ENCODE data around the gene VWA5B2. TPM values are rescaled to one million over a fixed set of nuclear protein-coding genes. Genes with fewer than 3 reads are reported as not detected.
A peak's percentile ranks its signal among the peaks of the same experiment; 100 is the strongest.

The VWA5B2 gene
- total and polyA plus RNA-seq, 2 of the 13 experiments (the other 11 are each of a cell fraction or from before 2014, with no cell fraction given) = 0.03 to 0.04 TPM

- TF ChIP-seq SSRP1 (CRISPR knock-in tag; IDR thresholded peaks at IDR 0.05) = no peak
- no peak for TF ChIP-seq ZNF773 (CRISPR knock-in tag; IDR thresholded peaks at IDR 0.05; ENCODE audit: borderline replicate concordance)
- TF ChIP-seq MYC (CRISPR knock-in tag; IDR thresholded peaks at IDR 0.05; ENCODE audit: borderline replicate concordance) = 0 out of 2 replicates have a peak, but pooled peaks have one; percentile 18
- no peak for TF ChIP-seq ZNF549 (CRISPR knock-in tag; IDR thresholded peaks at IDR 0.05)
- TF ChIP-seq PHF8 (CRISPR knock-in tag; IDR thresholded peaks at IDR 0.05) = peak; percentile 19; the same call in 1 of the 2 replicates
- TF ChIP-seq ZNF414 (CRISPR knock-in tag; IDR thresholded peaks at IDR 0.05) = no peak
- TF ChIP-seq ZNF292 (CRISPR knock-in tag; IDR thresholded peaks at IDR 0.05; ENCODE audit: borderline replicate concordance, low read depth) = no peak
- TF ChIP-seq TGIF2 (CRISPR knock-in tag; IDR thresholded peaks at IDR 0.05) = no peak
- peak; percentile 39; the same call in 1 of the 2 replicates for TF ChIP-seq ZNF605 (CRISPR knock-in tag; IDR thresholded peaks at IDR 0.05)
- TF ChIP-seq PHF20 (CRISPR knock-in tag; IDR thresholded peaks at IDR 0.05) = no peak
- TF ChIP-seq ZMYM2 (CRISPR knock-in tag; IDR thresholded peaks at IDR 0.05) = peak; percentile 50; the same call in 1 of the 2 replicates
- peak; percentile 56 for TF ChIP-seq HNF4A (CRISPR knock-in tag; IDR thresholded peaks at IDR 0.05)
- TF ChIP-seq ZFX (CRISPR knock-in tag; IDR thresholded peaks at IDR 0.05; ENCODE audit: low read depth) = peak; percentile 49
Observed at GRCh38 chr3:184291044-184291737, 61.8 kb downstream of the VWA5B2 start (continued).

MicroRNAs encoded within 50 kb of the gene (microRNA counts, 767-probe panel; counts per million panel counts)
- microRNA hsa-miR-1224-3p (not detected), microRNA hsa-miR-1224-5p (not detected)

Small RNAs within 50 kb of the gene (microRNA-seq; reads per million reads assigned to microRNA genes)
- 0.85 reads per million for gene MIR1224

Small RNAs within 50 kb of the gene (small RNA-seq; reads per million reads assigned to genes)
- 0 reads per million in 3 experiments for gene MIR1224 (ENCODE audit: insufficient read depth in 2 of 3, insufficient read length in 3 of 3, low read depth in 2 of 3, low replicate concordance in 1 of 3)

Other genes starting within 250 kb of the VWA5B2 start
- gene ABCC5, start 211.7 kb upstream of the VWA5B2 start, total RNA-seq (2016; rRNA removed; fragmentation: Illumina TruSeq; extraction: Trizol) = 7.8 and 12.7 TPM in 2 replicates
- gene ABCC5, start 211.7 kb upstream of the VWA5B2 start, polyA plus RNA-seq (2011; rRNA removed) = 12.5 and 14.1 TPM in 2 replicates
- gene HTR3D, start 197.8 kb upstream of the VWA5B2 start, total RNA-seq (2016; rRNA removed; fragmentation: Illumina TruSeq; extraction: Trizol) = not detected in 2 replicates
- not detected in 2 replicates for gene HTR3D, start 197.8 kb upstream of the VWA5B2 start, polyA plus RNA-seq (2011; rRNA removed)
- not detected in 2 replicates for gene HTR3C, start 176.5 kb upstream of the VWA5B2 start, total RNA-seq (2016; rRNA removed; fragmentation: Illumina TruSeq; extraction: Trizol)
- not detected in 2 replicates for gene HTR3C, start 176.5 kb upstream of the VWA5B2 start, polyA plus RNA-seq (2011; rRNA removed)
- gene HTR3E, start 132.5 kb upstream of the VWA5B2 start, total RNA-seq (2016; rRNA removed; fragmentation: Illumina TruSeq; extraction: Trizol) = not detected in 2 replicates
- gene HTR3E, start 132.5 kb upstream of the VWA5B2 start, polyA plus RNA-seq (2011; rRNA removed) = not detected in 2 replicates
- gene EIF2B5, start 94.2 kb upstream of the VWA5B2 start, total RNA-seq (2016; rRNA removed; fragmentation: Illumina TruSeq; extraction: Trizol) = 60.2 and 60.3 TPM in 2 replicates
- gene EIF2B5, start 94.2 kb upstream of the VWA5B2 start, polyA plus RNA-seq (2011; rRNA removed) = 38.4 and 42.2 TPM in 2 replicates
- gene DVL3, start 74.2 kb upstream of the VWA5B2 start, total RNA-seq (2016; rRNA removed; fragmentation: Illumina TruSeq; extraction: Trizol) = 25.4 and 29.0 TPM in 2 replicates
- gene DVL3, start 74.2 kb upstream of the VWA5B2 start, polyA plus RNA-seq (2011; rRNA removed) = 36.1 and 42.9 TPM in 2 replicates
- gene AP2M1, start 54.7 kb upstream of the VWA5B2 start, total RNA-seq (2016; rRNA removed; fragmentation: Illumina TruSeq; extraction: Trizol) = 124 and 126 TPM in 2 replicates
- 146 and 189 TPM in 2 replicates for gene AP2M1, start 54.7 kb upstream of the VWA5B2 start, polyA plus RNA-seq (2011; rRNA removed)
- gene ABCF3, start 43.4 kb upstream of the VWA5B2 start, total RNA-seq (2016; rRNA removed; fragmentation: Illumina TruSeq; extraction: Trizol) = 32.7 and 38.8 TPM in 2 replicates
- gene ABCF3, start 43.4 kb upstream of the VWA5B2 start, polyA plus RNA-seq (2011; rRNA removed) = 46.5 and 48.2 TPM in 2 replicates
- 28.8 and 46.6 TPM in 2 replicates for gene ALG3, start 19.4 kb downstream of the VWA5B2 start, total RNA-seq (2016; rRNA removed; fragmentation: Illumina TruSeq; extraction: Trizol)
- 57.1 and 63.2 TPM in 2 replicates for gene ALG3, start 19.4 kb downstream of the VWA5B2 start, polyA plus RNA-seq (2011; rRNA removed)
- gene EEF1AKMT4, start 20.1 kb downstream of the VWA5B2 start, total RNA-seq (2016; rRNA removed; fragmentation: Illumina TruSeq; extraction: Trizol) = 13.1 and 16.4 TPM in 2 replicates
- gene EEF1AKMT4, start 20.1 kb downstream of the VWA5B2 start, polyA plus RNA-seq (2011; rRNA removed) = 14.6 and 15.8 TPM in 2 replicates
- 0.27 TPM in 1 of 2 replicates, not detected in the other for gene CAMK2N2, start 32.0 kb downstream of the VWA5B2 start, total RNA-seq (2016; rRNA removed; fragmentation: Illumina TruSeq; extraction: Trizol)
- gene CAMK2N2, start 32.0 kb downstream of the VWA5B2 start, polyA plus RNA-seq (2011; rRNA removed) = 0.04 and 0.12 TPM in 2 replicates
- not detected in 2 replicates for gene ECE2, start 46.4 kb downstream of the VWA5B2 start, total RNA-seq (2016; rRNA removed; fragmentation: Illumina TruSeq; extraction: Trizol)
- gene ECE2, start 46.4 kb downstream of the VWA5B2 start, polyA plus RNA-seq (2011; rRNA removed) = 0.03 TPM in 1 of 2 replicates, not detected in the other
- gene PSMD2, start 69.7 kb downstream of the VWA5B2 start, total RNA-seq (2016; rRNA removed; fragmentation: Illumina TruSeq; extraction: Trizol) = 200 and 312 TPM in 2 replicates
- 125 and 152 TPM in 2 replicates for gene PSMD2, start 69.7 kb downstream of the VWA5B2 start, polyA plus RNA-seq (2011; rRNA removed)
- 213 and 244 TPM in 2 replicates for gene EIF4G1, start 85.0 kb downstream of the VWA5B2 start, total RNA-seq (2016; rRNA removed; fragmentation: Illumina TruSeq; extraction: Trizol)
- gene EIF4G1, start 85.0 kb downstream of the VWA5B2 start, polyA plus RNA-seq (2011; rRNA removed) = 208 and 228 TPM in 2 replicates
- gene FAM131A, start 108.0 kb downstream of the VWA5B2 start, total RNA-seq (2016; rRNA removed; fragmentation: Illumina TruSeq; extraction: Trizol) = 7.4 and 9.3 TPM in 2 replicates
- 9.2 and 14.1 TPM in 2 replicates for gene FAM131A, start 108.0 kb downstream of the VWA5B2 start, polyA plus RNA-seq (2011; rRNA removed)
- gene CLCN2, start 132.0 kb downstream of the VWA5B2 start, total RNA-seq (2016; rRNA removed; fragmentation: Illumina TruSeq; extraction: Trizol) = 5.2 and 13.5 TPM in 2 replicates
- 11.4 and 14.3 TPM in 2 replicates for gene CLCN2, start 132.0 kb downstream of the VWA5B2 start, polyA plus RNA-seq (2011; rRNA removed)
- 109 and 118 TPM in 2 replicates for gene POLR2H, start 132.1 kb downstream of the VWA5B2 start, total RNA-seq (2016; rRNA removed; fragmentation: Illumina TruSeq; extraction: Trizol)
- 165 and 194 TPM in 2 replicates for gene POLR2H, start 132.1 kb downstream of the VWA5B2 start, polyA plus RNA-seq (2011; rRNA removed)
- 2.8 and 2.9 TPM in 2 replicates for gene THPO, start 148.6 kb downstream of the VWA5B2 start, total RNA-seq (2016; rRNA removed; fragmentation: Illumina TruSeq; extraction: Trizol)
- 4.7 and 4.8 TPM in 2 replicates for gene THPO, start 148.6 kb downstream of the VWA5B2 start, polyA plus RNA-seq (2011; rRNA removed)
- gene CHRD, start 150.5 kb downstream of the VWA5B2 start, total RNA-seq (2016; rRNA removed; fragmentation: Illumina TruSeq; extraction: Trizol) = 3.4 and 22.2 TPM in 2 replicates
- gene CHRD, start 150.5 kb downstream of the VWA5B2 start, polyA plus RNA-seq (2011; rRNA removed) = 35.2 and 59.2 TPM in 2 replicates

All from HepG2 (cell line).